NCI-H1417 (cell line): ENCODE measurements around the gene CRYAB.
"Not testable (repeated sequence)": the region's sequence is repeated elsewhere in the genome, so short reads cannot be mapped to it uniquely, and the experiment has no call there.

Source experiments
- DNase-seq, 3 experiments: peaks; one replicate each; lab custom pipeline; 2025; lab: John Stamatoyannopoulos, UW

Gene CRYAB

DNA sequence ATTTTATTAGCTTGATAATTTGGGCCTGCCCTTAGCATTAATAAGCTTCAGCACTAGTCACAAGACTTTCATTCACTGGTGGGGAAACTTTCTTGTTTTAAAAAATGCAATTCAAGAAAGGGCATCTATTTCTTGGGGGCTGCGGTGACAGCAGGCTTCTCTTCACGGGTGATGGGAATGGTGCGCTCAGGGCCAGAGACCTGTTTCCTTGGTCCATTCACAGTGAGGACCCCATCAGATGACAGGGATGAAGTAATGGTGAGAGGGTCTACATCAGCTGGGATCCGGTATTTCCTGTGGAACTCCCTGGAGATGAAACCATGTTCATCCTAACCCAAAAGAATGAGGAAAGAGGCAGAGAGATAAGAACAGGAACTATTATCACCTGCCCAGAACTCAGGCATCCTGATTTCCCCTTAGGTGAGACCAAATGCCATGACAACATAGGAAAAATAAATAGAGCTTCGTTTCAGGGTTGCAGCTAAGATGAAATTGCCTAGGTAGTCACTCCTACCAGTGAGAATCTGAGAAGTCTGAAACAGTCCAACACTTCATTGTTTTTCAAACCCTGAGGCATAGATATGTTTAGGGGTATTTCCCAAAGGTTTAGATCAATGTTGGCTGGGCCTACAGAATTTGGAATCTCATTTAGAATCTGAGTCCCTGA is 2.8 kb downstream of the CRYAB start:
- DNase-seq, result no peak

DNA sequence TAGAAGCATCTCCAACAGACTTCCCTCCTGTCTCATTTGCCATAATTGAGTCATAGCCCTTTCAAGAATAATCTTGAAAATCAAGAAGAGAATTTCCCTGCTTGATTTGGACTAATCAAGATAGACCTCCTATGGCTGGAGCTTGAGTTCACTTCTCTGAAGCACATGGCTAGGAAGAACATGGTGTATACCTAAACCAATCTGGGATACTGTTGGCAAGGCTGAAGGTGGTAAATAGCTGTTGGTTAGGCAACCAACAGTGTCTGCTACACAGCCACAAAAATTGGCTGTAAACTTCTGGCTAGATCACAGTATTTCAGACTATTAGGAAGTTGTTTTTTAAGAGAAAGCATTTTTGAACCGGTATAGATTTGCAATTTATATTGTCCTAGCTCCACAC is 4.9 kb downstream of the CRYAB start:
- no peak for DNase-seq

- DNase-seq, result no peak
These were observed 6.2 kb downstream of the CRYAB start for GRCh38 chr11:111905411-111905810.

DNA sequence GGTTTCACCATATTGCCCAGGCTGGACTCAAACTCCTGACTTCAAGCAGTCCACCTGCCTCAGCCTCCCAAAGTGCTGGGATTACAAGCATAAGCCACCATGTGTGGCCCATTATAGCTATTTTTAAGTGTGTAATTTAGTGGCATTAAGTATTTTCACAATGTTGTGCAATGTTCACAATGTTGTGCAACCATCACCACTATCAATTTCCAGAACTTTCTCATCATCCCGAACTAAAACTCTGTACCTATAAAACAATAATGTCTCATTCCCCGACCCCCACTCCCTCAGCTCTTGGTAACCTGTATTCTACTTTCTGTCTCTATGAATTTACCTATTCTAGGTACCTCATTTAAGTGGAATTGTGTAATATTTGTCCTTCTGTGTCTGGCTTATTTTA is 24.7 kb downstream of the CRYAB start:
- no peak for DNase-seq

DNA sequence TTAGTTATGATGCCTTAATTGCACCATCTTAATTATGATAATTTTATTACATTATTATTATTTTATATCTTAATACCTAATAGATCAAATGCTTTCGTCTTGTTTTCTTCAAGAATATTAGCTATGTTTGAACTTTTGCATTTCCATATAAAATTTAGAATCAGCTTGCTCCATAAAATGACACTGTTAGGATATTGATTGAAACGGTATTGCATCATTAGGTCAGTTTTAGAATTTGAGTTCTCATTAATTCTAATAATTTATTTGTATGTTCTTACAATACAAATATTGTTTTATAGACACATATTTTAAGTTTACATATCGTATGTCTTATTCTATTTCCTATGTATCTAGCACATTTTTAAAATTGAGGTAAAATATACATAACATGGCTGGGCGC is 25.5 kb downstream of the CRYAB start:
- no peak for DNase-seq

- DNase-seq, result not testable (repeated sequence)
These were observed 26.5 kb downstream of the CRYAB start for GRCh38 chr11:111885053-111885452.

- DNase-seq, result no peak
These were observed 29.4 kb downstream of the CRYAB start for GRCh38 chr11:111882202-111882601.

DNA sequence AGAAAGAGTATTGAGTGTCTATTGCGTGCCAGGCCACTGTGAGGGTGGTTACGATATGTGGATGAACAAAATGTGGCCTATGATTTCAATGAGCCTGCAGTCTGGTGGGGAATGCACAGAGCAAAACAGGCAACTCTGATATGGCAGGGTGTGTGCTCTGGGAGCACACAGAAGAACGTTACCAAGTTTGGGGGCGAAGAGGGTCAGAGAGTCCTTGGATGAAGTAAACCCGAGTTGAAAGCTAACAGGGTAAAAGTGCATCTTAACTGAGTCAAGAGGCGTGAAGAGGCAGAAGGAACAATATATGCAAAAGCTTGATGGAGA is 32.0 kb downstream of the CRYAB start:
- no peak for DNase-seq

- DNase-seq, result peak; percentile 98 to 100 (median 99)
These were observed 32.5 kb downstream of the CRYAB start, which contains the start of the genes CFAP68 and FDXACB1 for GRCh38 chr11:111878849-111879636. Gene CFAP68 (plus strand): TSS chr11:111879541. CDS start chr11:111879561, 20 bp downstream. Gene FDXACB1 (minus strand): TSS chr11:111879165. CDS start chr11:111879132, 33 bp downstream.

DNA sequence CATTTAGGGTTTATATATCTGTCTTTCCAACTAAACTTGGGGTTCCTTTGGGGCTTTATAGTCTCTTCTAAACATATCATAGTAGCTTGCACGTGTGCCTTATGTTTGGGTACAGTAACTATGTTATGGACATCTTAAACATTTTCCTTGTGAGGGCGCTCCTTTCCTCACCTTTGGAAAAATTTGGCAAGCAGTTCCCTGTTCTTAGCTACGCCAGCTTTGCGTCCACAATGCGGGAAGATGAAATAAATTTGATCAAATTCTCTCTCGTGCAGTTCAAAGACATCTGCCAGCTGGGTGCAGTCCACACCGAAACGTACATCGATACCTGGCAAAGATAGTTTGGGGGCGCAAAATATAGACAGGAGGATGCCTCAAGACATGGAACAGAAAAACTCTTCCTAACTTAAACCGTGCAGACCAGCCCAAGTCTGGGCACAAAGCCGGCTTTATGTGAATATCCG is 33.2 kb downstream of the CRYAB start:
- DNase-seq, result peak in 1 of 3 experiments; percentile 54

GRCh38 chr11:111871693-111872161 is 39.8 kb downstream of the CRYAB start:
- DNase-seq, result peak in 1 of 3 experiments; percentile 39

- DNase-seq, result peak; percentile 71 to 96 (median 92)
These were observed 40.5 kb downstream of the CRYAB start, which contains the start of gene ALG9 for GRCh38 chr11:111870886-111871692. Gene ALG9 (minus strand): TSS chr11:111871581. CDS start chr11:111871482, 99 bp downstream.

- no peak for DNase-seq
These were observed 41.1 kb downstream of the CRYAB start for GRCh38 chr11:111870522-111870885.

DNA sequence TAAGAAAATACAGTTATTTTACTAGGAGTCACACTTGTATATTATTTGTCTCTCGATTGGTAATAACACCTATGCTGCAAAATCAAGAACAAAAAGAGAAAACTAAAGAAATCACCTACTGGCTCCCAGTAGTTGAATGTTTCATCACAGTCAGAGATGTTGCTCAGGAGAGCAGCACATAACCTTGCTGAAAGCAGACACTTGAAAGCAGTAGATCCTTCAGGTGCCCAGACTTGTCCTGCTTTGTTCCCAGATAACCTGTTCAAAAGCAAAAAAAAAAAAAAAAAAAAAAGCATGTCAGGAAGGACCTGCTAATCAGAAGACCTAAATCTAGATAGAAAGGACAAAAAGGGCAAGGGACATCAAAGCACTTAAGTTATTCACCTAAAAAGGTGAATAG is 41.5 kb downstream of the CRYAB start:
- no peak for DNase-seq

- no peak for DNase-seq
These were observed 51.3 kb downstream of the CRYAB start for GRCh38 chr11:111860257-111860656.
